HG02970 (cell line): ENCODE measurements around the gene GAS7.

Source experiments
- ATAC-seq: cut with Tn5 transposase; IDR thresholded peaks from one replicate; pipeline ENCODE4 v1.9.1; 2021; ENCODE audit warnings: mild to moderate bottlenecking, moderate library complexity, moderate number of reproducible peaks; ENCODE audit not compliant: unreplicated experiment, low FRiP score

GAS7 gene

GRCh38 chr17:10141436-10141835, 57.0 kb downstream of the GAS7 start:
- ATAC-seq: no peak

GRCh38 chr17:10139577-10139976, 58.8 kb downstream of the GAS7 start:
- no peak for ATAC-seq

- no peak for ATAC-seq
Measured at GRCh38 chr17:10136258-10136981, 62.0 kb downstream of the GAS7 start.

GRCh38 chr17:10135539-10136257, 62.7 kb downstream of the GAS7 start:
- no peak for ATAC-seq

- no peak for ATAC-seq
Measured at GRCh38 chr17:10130677-10131076, 67.7 kb downstream of the GAS7 start.

GRCh38 chr17:10130263-10130662, 68.1 kb downstream of the GAS7 start:
- ATAC-seq: no peak

- ATAC-seq: no peak
Measured at GRCh38 chr17:10127819-10128425, 70.5 kb downstream of the GAS7 start.

- no peak for ATAC-seq
Measured at GRCh38 chr17:10126616-10127501, 71.5 kb downstream of the GAS7 start.

- ATAC-seq: no peak
Measured at GRCh38 chr17:10126276-10126615, 72.2 kb downstream of the GAS7 start.

GRCh38 chr17:10125531-10126275, 72.7 kb downstream of the GAS7 start:
- no peak for ATAC-seq

GRCh38 chr17:10123093-10123492, 75.3 kb downstream of the GAS7 start:
- ATAC-seq: no peak

GRCh38 chr17:10121971-10122707, 76.3 kb downstream of the GAS7 start:
- ATAC-seq: no peak

- ATAC-seq: no peak
Measured at GRCh38 chr17:10120749-10121148, 77.7 kb downstream of the GAS7 start.

- ATAC-seq: no peak
Measured at GRCh38 chr17:10120109-10120485, 78.3 kb downstream of the GAS7 start.

GRCh38 chr17:10119203-10120108, 79.0 kb downstream of the GAS7 start:
- ATAC-seq: no peak

- ATAC-seq: no peak
Measured at GRCh38 chr17:10118788-10119130, 79.6 kb downstream of the GAS7 start.

GRCh38 chr17:10117581-10118001, 80.8 kb downstream of the GAS7 start:
- no peak for ATAC-seq

- no peak for ATAC-seq
Measured at GRCh38 chr17:10116753-10117420, 81.5 kb downstream of the GAS7 start.
